Keratinocyte (primary cell): ENCODE data around the gene HES7. TPM values are rescaled to one million over a fixed set of nuclear protein-coding genes. Genes with fewer than 3 reads are reported as not detected.

Experiments used
- DNase-seq: peaks from one replicate; pipeline ENCODE4 v3.0.0-alpha.2; 2011; ENCODE audit warnings: low read depth, missing footprints, low spot score
- FAIRE-seq: peaks from 2 replicates; lab custom pipeline; 2011; peaks lifted over from hg19 to GRCh38; lab: Jason Lieb, UNC
- H2AFZ ChIP-seq: 2 replicates; pipeline ENCODE4 v1.6.0; 2012; ENCODE audit warnings: low read length, control low read depth, inconsistent platforms; ENCODE audit not compliant: control insufficient read depth
- H3K27ac ChIP-seq: 2 replicates; pipeline ENCODE4 v1.5.1; 2011; ENCODE audit warnings: low read length; ENCODE audit not compliant: control insufficient read depth, insufficient read depth
- H3K27me3 ChIP-seq: 3 replicates; pipeline ENCODE4 v1.6.0; 2011; ENCODE audit warnings: low read length; ENCODE audit not compliant: control insufficient read depth, insufficient read depth; ENCODE audit errors: extremely low read depth
- H3K36me3 ChIP-seq, 2 experiments: 2 replicates in 1 of 2; 3 replicates in 1 of 2; pipeline ENCODE4 v1.5.1; 2011; ENCODE audit warnings: low read length in 2 of 2, mild to moderate bottlenecking in 1 of 2; ENCODE audit not compliant: control insufficient read depth in 2 of 2, insufficient read depth in 2 of 2; ENCODE audit errors: extremely low read depth in 1 of 2
- H3K4me1 ChIP-seq: 3 replicates; pipeline ENCODE4 v1.5.1; 2011; ENCODE audit warnings: low read length; ENCODE audit not compliant: control insufficient read depth, insufficient read depth; ENCODE audit errors: extremely low read depth
- H3K4me2 ChIP-seq: 3 replicates; pipeline ENCODE4 v1.6.0; 2011; ENCODE audit warnings: low read depth, low read length; ENCODE audit not compliant: control insufficient read depth, insufficient read depth; ENCODE audit errors: extremely low read depth
- H3K4me3 ChIP-seq, 3 experiments: fragments of 200-600 bp in 1 of 3; sonication (generic) in 1 of 3; 2 replicates in 2 of 3; 3 replicates in 1 of 3; pipeline ENCODE4 v1.5.1; 2011 to 2016; ENCODE audit warnings: low read length in 3 of 3, mild to moderate bottlenecking in 3 of 3, control low read depth in 2 of 3, inconsistent platforms in 1 of 3, low read depth in 1 of 3, mixed read lengths in 1 of 3, mixed run types in 1 of 3, moderate library complexity in 1 of 3; ENCODE audit not compliant: control insufficient read depth in 2 of 3, insufficient read depth in 2 of 3; ENCODE audit errors: extremely low read depth in 1 of 3
- H3K79me2 ChIP-seq: 2 replicates; pipeline ENCODE4 v1.6.0; 2012; ENCODE audit warnings: low read length; ENCODE audit not compliant: control insufficient read depth, insufficient read depth
- H3K9ac ChIP-seq: 3 replicates; pipeline ENCODE4 v1.6.0; 2011; ENCODE audit warnings: low read length; ENCODE audit not compliant: control insufficient read depth, insufficient read depth; ENCODE audit errors: extremely low read depth
- H3K9me1 ChIP-seq: 3 replicates; pipeline ENCODE4 v1.6.0; 2011; ENCODE audit warnings: low read length; ENCODE audit not compliant: control insufficient read depth, insufficient read depth; ENCODE audit errors: extremely low read depth
- H3K9me3 ChIP-seq: 2 replicates; pipeline ENCODE4 v1.5.1; 2012; ENCODE audit warnings: low read depth, low read length; ENCODE audit not compliant: control insufficient read depth
- H4K20me1 ChIP-seq: 3 replicates; pipeline ENCODE4 v1.6.0; 2011; ENCODE audit warnings: low read length; ENCODE audit not compliant: control insufficient read depth, insufficient read depth; ENCODE audit errors: extremely low read depth
- EZH2 ChIP-seq: IDR thresholded peaks from one replicate; pipeline ENCODE4 v1.6.1; 2012; ENCODE audit warnings: inconsistent platforms, mild to moderate bottlenecking, low read length, moderate library complexity
- dilution Hi-C: fragments of 300-500 bp; cut with MboI; formaldehyde crosslinking; loops from one replicate; pipeline ENCODE4 v1.7.0; 2020; ENCODE audit warnings: low sequenced_read_pairs; ENCODE audit not compliant: extremely low pct_ligation_motif_present
- polyA plus RNA-seq, 5 experiments: library from polyadenylated mRNA; depleted of rRNA in 3 of 5; stranded (reverse) in 3 of 5; stranded (forward) in 1 of 5; unstranded in 1 of 5; fragments of >200 nt; gene quantifications; 1 replicate in 1 of 5; 2 replicates in 3 of 5; 3 replicates in 1 of 5; pipeline versions ENCODE4 v1.2.1 to v1.2.3, GENCODE V29; 2011 to 2012; ENCODE audit warnings: missing spikeins in 2 of 5, low read depth in 1 of 5, low replicate concordance in 1 of 5
- TF ChIP-seq, protein P1 (sequence below), 3 experiments: IDR thresholded peaks in 1 of 3; conservative IDR thresholded peaks in 1 of 3; optimal IDR thresholded peaks in 1 of 3; 2 replicates in 2 of 3; 3 replicates in 1 of 3; pipeline versions ENCODE3 to v1.5.1; 2011; ENCODE audit warnings: low read length in 3 of 3, mild to moderate bottlenecking in 3 of 3, moderate library complexity in 2 of 3, control low read depth in 1 of 3, inconsistent platforms in 1 of 3; ENCODE audit not compliant: insufficient read depth in 2 of 3; ENCODE audit errors: extremely low read depth in 1 of 3

The HES7 gene
- polyA plus RNA-seq, 1 donor (not counting 4 experiments of a cell fraction or from before 2014, with no cell fraction given), result 0.33 TPM

DNA sequence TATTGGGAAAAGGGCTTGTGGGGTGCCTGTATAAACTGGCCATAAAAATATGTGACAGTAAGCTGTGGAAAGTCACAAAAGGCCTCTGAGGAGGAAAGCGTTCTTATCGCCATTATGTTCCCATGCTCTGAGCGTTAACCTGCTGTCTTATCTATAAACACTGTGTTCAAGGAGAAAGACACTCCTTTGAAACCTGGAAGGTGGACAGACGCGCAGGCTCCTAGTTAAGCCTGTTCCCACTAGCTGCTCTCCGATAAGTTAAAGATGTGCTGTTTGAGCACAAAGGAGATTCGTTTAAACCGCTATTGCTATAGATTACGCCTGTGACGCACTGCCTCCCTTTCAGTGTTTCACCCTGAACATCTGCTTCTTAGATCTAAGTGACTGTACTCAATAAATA, 41.6 kb downstream of the HES7 start:
- no peak overlapping the region for H3K4me3 ChIP-seq
- no peaks in the 10 kb centered on the region for H4K20me1 ChIP-seq
- H3K9me3 ChIP-seq, result no peaks in the 10 kb centered on the region
- no peak overlapping the region for H3K9ac ChIP-seq
- no peak overlapping the region for H3K27ac ChIP-seq
- no peak overlapping the region for H2AFZ ChIP-seq
- no peak overlapping the region for H3K4me2 ChIP-seq
- H3K4me1 ChIP-seq, result peaks cover 13% of the 10 kb centered on the region
- H3K79me2 ChIP-seq, result no peaks in the 10 kb centered on the region
- H3K9me1 ChIP-seq, result no peaks in the 10 kb centered on the region
- H3K36me3 ChIP-seq, result no peaks in the 10 kb centered on the region
- no peak for DNase-seq
- dilution Hi-C loops, result no loop called here
- no peaks in the 10 kb centered on the region for H3K27me3 ChIP-seq
- TF ChIP-seq, protein P1, sequence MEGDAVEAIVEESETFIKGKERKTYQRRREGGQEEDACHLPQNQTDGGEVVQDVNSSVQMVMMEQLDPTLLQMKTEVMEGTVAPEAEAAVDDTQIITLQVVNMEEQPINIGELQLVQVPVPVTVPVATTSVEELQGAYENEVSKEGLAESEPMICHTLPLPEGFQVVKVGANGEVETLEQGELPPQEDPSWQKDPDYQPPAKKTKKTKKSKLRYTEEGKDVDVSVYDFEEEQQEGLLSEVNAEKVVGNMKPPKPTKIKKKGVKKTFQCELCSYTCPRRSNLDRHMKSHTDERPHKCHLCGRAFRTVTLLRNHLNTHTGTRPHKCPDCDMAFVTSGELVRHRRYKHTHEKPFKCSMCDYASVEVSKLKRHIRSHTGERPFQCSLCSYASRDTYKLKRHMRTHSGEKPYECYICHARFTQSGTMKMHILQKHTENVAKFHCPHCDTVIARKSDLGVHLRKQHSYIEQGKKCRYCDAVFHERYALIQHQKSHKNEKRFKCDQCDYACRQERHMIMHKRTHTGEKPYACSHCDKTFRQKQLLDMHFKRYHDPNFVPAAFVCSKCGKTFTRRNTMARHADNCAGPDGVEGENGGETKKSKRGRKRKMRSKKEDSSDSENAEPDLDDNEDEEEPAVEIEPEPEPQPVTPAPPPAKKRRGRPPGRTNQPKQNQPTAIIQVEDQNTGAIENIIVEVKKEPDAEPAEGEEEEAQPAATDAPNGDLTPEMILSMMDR (optimal IDR thresholded peaks at IDR 0.05 in 1 of 3, IDR thresholded peaks at IDR 0.05 in 1 of 3, conservative IDR thresholded peaks at IDR 0.05 in 1 of 3; ENCODE audit: extremely low read depth in 1 of 3, insufficient read depth in 2 of 3, low read length in 3 of 3), result no peak
- TF ChIP-seq EZH2, result no peak
- FAIRE-seq, result no peak

DNA sequence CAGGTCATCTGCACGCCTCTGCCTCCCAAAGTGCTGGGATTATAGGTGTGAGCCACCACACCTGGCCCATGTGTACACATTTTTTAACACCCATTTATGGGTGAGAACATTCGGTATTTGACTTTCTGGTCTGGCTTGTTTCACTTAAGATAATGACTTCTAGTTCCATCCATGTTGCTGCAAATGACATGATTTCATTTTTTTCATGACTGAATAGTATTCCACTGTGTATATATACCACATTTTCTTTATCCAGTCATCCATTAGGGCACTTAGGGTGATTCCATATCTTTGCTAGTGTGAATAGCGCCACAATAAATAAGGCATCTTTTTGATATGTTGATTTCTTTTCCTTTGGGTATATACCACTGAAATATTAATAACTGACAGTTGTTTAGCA, 42.0 kb downstream of the HES7 start:
- Histone ChIP-seq H3K4me1 (peaks cover 13% of the 10 kb centered on the region), H3K4me3 (no peak overlapping the region), H3K27me3 (no peaks in the 10 kb centered on the region), H2AFZ (no peak overlapping the region), H3K4me2 (no peak overlapping the region), H3K36me3 (no peaks in the 10 kb centered on the region), H3K9me1 (no peaks in the 10 kb centered on the region), H3K9ac (no peak overlapping the region), H3K79me2 (no peaks in the 10 kb centered on the region), H3K9me3 (no peaks in the 10 kb centered on the region), H3K27ac (no peak overlapping the region), H4K20me1 (no peaks in the 10 kb centered on the region)
- dilution Hi-C loops, result no loop called here
- DNase-seq, result no peak
- no peak for FAIRE-seq
- TF ChIP-seq, protein P1 (optimal IDR thresholded peaks at IDR 0.05 in 1 of 3, IDR thresholded peaks at IDR 0.05 in 1 of 3, conservative IDR thresholded peaks at IDR 0.05 in 1 of 3; ENCODE audit: extremely low read depth in 1 of 3, insufficient read depth in 2 of 3, low read length in 3 of 3), result no peak
